Measurements from ENCODE around the gene PRR13. TPM values are rescaled to one million over a fixed set of nuclear protein-coding genes. Genes with fewer than 3 reads are reported as not detected.
A peak's percentile ranks its signal among the peaks of the same experiment; 100 is the strongest.

The PRR13 gene
- total RNA-seq, 4 donors from 2014 or later, result 24.9 to 72.9 (median 51.1) TPM

GRCh38 chr12:53454707-53455106 lies 13.2 kb downstream of the PRR13 start:
- intact Hi-C loops (cut with DNase I), result loop anchor here (10.0 kb wide), 1 partner anchor 50 kb away; the partner anchor contains the start of genes NPFF and TARBP2
- 46 to 63% methylated on average over 3 of the region's 3 CpGs for WGBS, 2 donors

GRCh38 chr12:53456654-53457366 lies 15.3 kb downstream of the PRR13 start:
- no peak overlapping the region for H3K27ac ChIP-seq
- no peak overlapping the region for H3K4me3 ChIP-seq
- 62 to 71% methylated on average over 6 of the region's 6 CpGs for WGBS, 2 donors
- TF ChIP-seq POLR2A (IDR thresholded peaks at IDR 0.05), result no peak
- no peak for TF ChIP-seq CTCF (IDR thresholded peaks at IDR 0.05)
- peaks cover 12 to 44% (median 23%) of the 10 kb centered on the region in 3 donors for H3K4me1 ChIP-seq
- no peaks in the 10 kb centered on the region for H3K9me3 ChIP-seq
- H3K36me3 ChIP-seq, result peaks cover 53 to 79% (median 74%) of the 10 kb centered on the region in 3 donors
- no peak for DNase-seq
- no peaks in the 10 kb centered on the region for H3K27me3 ChIP-seq
- intact Hi-C loops (cut with DNase I), result loop anchor here (10.0 kb wide), 1 partner anchor 48 kb away; the partner anchor contains the start of genes NPFF and TARBP2

More at GRCh38 chr12:53454707-53455106, 13.2 kb downstream of the PRR13 start:
- H3K9me3 ChIP-seq, result no peaks in the 10 kb centered on the region
- no peak overlapping the region for H3K27ac ChIP-seq
- TF ChIP-seq POLR2A (IDR thresholded peaks at IDR 0.05), result no peak
- no peak for TF ChIP-seq CTCF (IDR thresholded peaks at IDR 0.05)
- H3K36me3 ChIP-seq, result peaks cover 33 to 58% (median 53%) of the 10 kb centered on the region in 3 donors
- H3K27me3 ChIP-seq, result no peaks in the 10 kb centered on the region
- DNase-seq, result no peak
- peak overlapping the region in 1 of 4 donors; percentile 10 for H3K4me3 ChIP-seq
- H3K4me1 ChIP-seq, result peaks cover 12 to 41% (median 20%) of the 10 kb centered on the region in 3 donors

GRCh38 chr12:53459097-53459496 lies 17.6 kb downstream of the PRR13 start:
- Histone ChIP-seq H3K27me3 (no peaks in the 10 kb centered on the region), H3K4me3 (no peak overlapping the region), H3K4me1 (peaks cover 2 to 53% (median 12%) of the 10 kb centered on the region in 3 donors), H3K9me3 (no peaks in the 10 kb centered on the region), H3K36me3 (peaks cover 73 to 100% (median 90%) of the 10 kb centered on the region in 3 donors), H3K27ac (no peak overlapping the region)
- intact Hi-C loops (cut with DNase I), result loop anchor here (10.0 kb wide), 1 partner anchor 46 kb away; the partner anchor contains the start of genes NPFF and TARBP2
- TF ChIP-seq POLR2A (IDR thresholded peaks at IDR 0.05), result no peak
- no peak for TF ChIP-seq CTCF (IDR thresholded peaks at IDR 0.05)
- 65 to 71% methylated on average over 4 of the region's 4 CpGs for WGBS, 2 donors
- no peak for DNase-seq

- Histone ChIP-seq H3K27ac (peak overlapping the region in 1 of 4 donors; percentile 25), H3K27me3 (no peaks in the 10 kb centered on the region), H3K36me3 (peaks cover 81 to 100% (median 90%) of the 10 kb centered on the region in 3 donors), H3K4me1 (peaks cover 0 to 57% (median 13%) of the 10 kb centered on the region in 3 donors), H3K4me3 (no peak overlapping the region), H3K9me3 (no peaks in the 10 kb centered on the region)
- WGBS, 2 donors, result 48 to 57% methylated on average over 3 of the region's 3 CpGs
- DNase-seq, result no peak
- intact Hi-C loops (cut with DNase I), result no loop called here
- TF ChIP-seq CTCF (IDR thresholded peaks at IDR 0.05) (no peak), POLR2A (IDR thresholded peaks at IDR 0.05) (no peak)
Measured at GRCh38 chr12:53461059-53461458, 19.5 kb downstream of the PRR13 start.

GRCh38 chr12:53461591-53461990 lies 20.1 kb downstream of the PRR13 start:
- intact Hi-C loops (cut with DNase I), result no loop called here
- Histone ChIP-seq H3K4me3 (no peak overlapping the region), H3K9me3 (no peaks in the 10 kb centered on the region), H3K27me3 (no peaks in the 10 kb centered on the region), H3K27ac (no peak overlapping the region), H3K36me3 (peaks cover 82 to 100% (median 90%) of the 10 kb centered on the region in 3 donors), H3K4me1 (peaks cover 0 to 63% (median 18%) of the 10 kb centered on the region in 3 donors)
- 81 to 85% methylated on average over 8 of the region's 8 CpGs for WGBS, 2 donors
- no peak for DNase-seq
- TF ChIP-seq CTCF (IDR thresholded peaks at IDR 0.05) (no peak), POLR2A (IDR thresholded peaks at IDR 0.05) (no peak)

Measured in esophagus squamous epithelium (tissue), 5 donors.